Measurements from ENCODE around the gene CRKL.

GRCh38 chr22:20948989-20949388 is 31.8 kb downstream of the CRKL start:
- TF ChIP-seq CTCF (IDR thresholded peaks at IDR 0.05) (no peak), POLR2A (IDR thresholded peaks at IDR 0.05) (no peak)
